Ovary (tissue), 3 donors: ENCODE data around the gene GAS6.
"Not testable (repeated sequence)": the region's sequence is repeated elsewhere in the genome, so short reads cannot be mapped to it uniquely, and the experiment has no call there.

Experiments
- EP300 ChIP-seq: sonication (generic); formaldehyde crosslinking; IDR thresholded peaks from one replicate; pipeline ENCODE4 v1.6.1; 2017; ENCODE audit warnings: antibody characterized with exemption
- TF ChIP-seq, protein P1 (sequence below), 3 donors: fragments of 450-650 bp in 2 of 3; fragments of 200-600 bp in 1 of 3; IDR thresholded peaks; one replicate each; pipeline versions ENCODE4 v1.5.1 to v1.8.0; 2016 to 2022; ENCODE audit warnings: antibody characterized with exemption in 3 of 3, mild to moderate bottlenecking in 1 of 3
- donor health status: DM: no; HTN: no; CAD: no.

DNA sequence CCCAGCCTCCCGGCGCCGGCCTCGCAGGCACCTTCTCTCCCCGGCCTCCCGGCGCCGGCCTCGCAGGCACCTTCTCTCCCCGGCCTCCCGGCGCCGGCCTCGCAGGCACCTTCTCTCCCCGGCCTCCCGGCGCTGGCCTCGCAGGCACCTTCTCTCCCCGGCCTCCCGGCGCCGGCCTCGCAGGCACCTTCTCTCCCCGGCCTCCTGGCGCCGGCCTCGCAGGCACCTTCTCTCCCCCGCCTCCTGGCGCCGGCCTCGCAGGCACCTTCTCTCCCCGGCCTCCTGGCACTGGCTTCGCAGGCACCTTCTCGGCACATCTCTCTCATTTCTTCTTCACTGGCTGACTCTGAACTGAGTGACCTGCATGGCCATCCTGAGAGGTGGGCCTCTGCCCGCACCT lies 37.4 kb downstream of the GAS6 start:
- not testable (repeated sequence) for TF ChIP-seq EP300
- TF ChIP-seq, protein P1, sequence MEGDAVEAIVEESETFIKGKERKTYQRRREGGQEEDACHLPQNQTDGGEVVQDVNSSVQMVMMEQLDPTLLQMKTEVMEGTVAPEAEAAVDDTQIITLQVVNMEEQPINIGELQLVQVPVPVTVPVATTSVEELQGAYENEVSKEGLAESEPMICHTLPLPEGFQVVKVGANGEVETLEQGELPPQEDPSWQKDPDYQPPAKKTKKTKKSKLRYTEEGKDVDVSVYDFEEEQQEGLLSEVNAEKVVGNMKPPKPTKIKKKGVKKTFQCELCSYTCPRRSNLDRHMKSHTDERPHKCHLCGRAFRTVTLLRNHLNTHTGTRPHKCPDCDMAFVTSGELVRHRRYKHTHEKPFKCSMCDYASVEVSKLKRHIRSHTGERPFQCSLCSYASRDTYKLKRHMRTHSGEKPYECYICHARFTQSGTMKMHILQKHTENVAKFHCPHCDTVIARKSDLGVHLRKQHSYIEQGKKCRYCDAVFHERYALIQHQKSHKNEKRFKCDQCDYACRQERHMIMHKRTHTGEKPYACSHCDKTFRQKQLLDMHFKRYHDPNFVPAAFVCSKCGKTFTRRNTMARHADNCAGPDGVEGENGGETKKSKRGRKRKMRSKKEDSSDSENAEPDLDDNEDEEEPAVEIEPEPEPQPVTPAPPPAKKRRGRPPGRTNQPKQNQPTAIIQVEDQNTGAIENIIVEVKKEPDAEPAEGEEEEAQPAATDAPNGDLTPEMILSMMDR (IDR thresholded peaks at IDR 0.05) = not testable (repeated sequence)
